Measurements from ENCODE around the gene PEX26. TPM values are rescaled to one million over a fixed set of nuclear protein-coding genes. Genes with fewer than 3 reads are reported as not detected.
A peak's percentile ranks its signal among the peaks of the same experiment; 100 is the strongest.

Gene PEX26
- total and polyA plus RNA-seq, 2 donors (not counting 3 experiments of a cell fraction or from before 2014, with no cell fraction given) = 25.6 to 44.4 TPM

GRCh38 chr22:18085188-18085587 lies 7.4 kb downstream of the PEX26 start:
- H3K9me3 ChIP-seq (replicated peaks; ENCODE audit: control insufficient read depth, insufficient read depth, low read length) = no peaks in the 10 kb centered on the region
- DNase-seq (ENCODE audit: low read depth, low spot score) (no peak), FAIRE-seq (no peak)
- no peaks in the 10 kb centered on the region for H3K4me1 ChIP-seq (ENCODE audit: control insufficient read depth, extremely low read depth, insufficient read depth, low read length)
- peaks cover 20% of the 10 kb centered on the region for H3K79me2 ChIP-seq (ENCODE audit: control insufficient read depth, insufficient read depth, low read length)
- intact Hi-C loops (cut with micrococcal nuclease) (no loop called here), dilution Hi-C loops (cut with MboI; ENCODE audit: extremely low pct_ligation_motif_present, low sequenced_read_pairs) (no loop called here)
- no peak overlapping the region for H3K9ac ChIP-seq (replicated peaks; ENCODE audit: extremely low read depth, insufficient read depth, low read length)
- no peak overlapping the region for H3K27ac ChIP-seq (ENCODE audit: insufficient read depth, low read depth, low read length)
- POLR2A ChIA-PET = no interaction called here
- no peaks in the 10 kb centered on the region for H4K20me1 ChIP-seq (replicated peaks; ENCODE audit: control insufficient read depth, extremely low read depth, insufficient read depth, low read length)
- no peaks in the 10 kb centered on the region for H3K27me3 ChIP-seq (ENCODE audit: control insufficient read depth in 2 of 2, insufficient read depth in 2 of 2, low read length in 2 of 2)
- CTCF ChIA-PET = no interaction called here
- H2AFZ ChIP-seq (ENCODE audit: low read depth, low read length) = no peak overlapping the region
- BruUV-seq (replicated peaks) = no TSS peak
- H3K36me3 ChIP-seq (ENCODE audit: control insufficient read depth in 2 of 2, extremely low read depth in 1 of 2, insufficient read depth in 2 of 2, low read length in 2 of 2) = peaks cover 17 to 38% of the 10 kb centered on the region in 2 experiments
- no peak overlapping the region for H3K4me2 ChIP-seq (ENCODE audit: insufficient read depth, low read length)
- H3K4me3 ChIP-seq (replicated peaks in 1 of 3; ENCODE audit: insufficient read depth in 1 of 3, low read depth in 1 of 3, low read length in 3 of 3) = no peak overlapping the region
- no peak for TF ChIP-seq POLR2AphosphoS5 (IDR thresholded peaks at IDR 0.05; ENCODE audit: insufficient read depth, low read depth, low read length)
- no peak for TF ChIP-seq GATA2 (IDR thresholded peaks at IDR 0.05; ENCODE audit: insufficient read depth, insufficient read length, low read depth, low read length)
- TF ChIP-seq MYC (IDR thresholded peaks at IDR 0.05; ENCODE audit: low read depth, low read length) = no peak
- H3K9me1 ChIP-seq (replicated peaks; ENCODE audit: control insufficient read depth, extremely low read depth, insufficient read depth, low read length) = no peaks in the 10 kb centered on the region

- TF ChIP-seq MAX (IDR thresholded peaks at IDR 0.05; ENCODE audit: insufficient read depth, insufficient read length) = no peak
- TF ChIP-seq MYC (IDR thresholded peaks at IDR 0.05; ENCODE audit: low read depth, low read length) = no peak
- no peak for TF ChIP-seq JUN (IDR thresholded peaks at IDR 0.05; ENCODE audit: borderline replicate concordance, insufficient read depth, insufficient read length, low read depth)
- TF ChIP-seq EZH2 (IDR thresholded peaks at IDR 0.05; ENCODE audit: borderline replicate concordance, low read depth, low read length, severe bottlenecking) = no peak
- no peak for TF ChIP-seq FOS (IDR thresholded peaks at IDR 0.05; ENCODE audit: borderline replicate concordance, insufficient read depth, low read length)
- TF ChIP-seq POLR2AphosphoS5 (IDR thresholded peaks at IDR 0.05; ENCODE audit: insufficient read depth, low read depth, low read length) = no peak
- no peak for TF ChIP-seq POLR2A (IDR thresholded peaks at IDR 0.05; ENCODE audit: low read depth, low read length)
- TF ChIP-seq GATA2 (IDR thresholded peaks at IDR 0.05; ENCODE audit: insufficient read depth, insufficient read length, low read depth, low read length) = no peak
- TF ChIP-seq CTCF (IDR thresholded peaks at IDR 0.05; ENCODE audit: extremely low read depth in 1 of 2, insufficient read depth in 1 of 2, low read depth in 1 of 2, low read length in 2 of 2) = no peak
- DNase-seq (ENCODE audit: low read depth, low spot score) (no peak), FAIRE-seq (peak; percentile 33)
- no peak overlapping the region for H3K9ac ChIP-seq (replicated peaks; ENCODE audit: extremely low read depth, insufficient read depth, low read length)
- intact Hi-C loops (cut with micrococcal nuclease) = no loop called here
- no peak overlapping the region for H3K4me2 ChIP-seq (ENCODE audit: insufficient read depth, low read length)
- BruUV-seq (replicated peaks) = no TSS peak
- ChIA-PET POLR2A (no interaction called here), CTCF (interaction anchor here (3.4 kb wide), 1 partner anchor 11 kb away, joined by 22 read pairs; no protein-coding TSS in a partner anchor)
- H3K9me3 ChIP-seq (replicated peaks; ENCODE audit: control insufficient read depth, insufficient read depth, low read length) = no peaks in the 10 kb centered on the region
- H3K27ac ChIP-seq (ENCODE audit: insufficient read depth, low read depth, low read length) = no peak overlapping the region
- peaks cover 13 to 34% of the 10 kb centered on the region in 2 experiments for H3K36me3 ChIP-seq (ENCODE audit: control insufficient read depth in 2 of 2, extremely low read depth in 1 of 2, insufficient read depth in 2 of 2, low read length in 2 of 2)
- peaks cover 10% of the 10 kb centered on the region for H3K4me1 ChIP-seq (ENCODE audit: control insufficient read depth, extremely low read depth, insufficient read depth, low read length)
- peaks cover 8% of the 10 kb centered on the region for H3K79me2 ChIP-seq (ENCODE audit: control insufficient read depth, insufficient read depth, low read length)
- no peak overlapping the region for H3K4me3 ChIP-seq (replicated peaks in 1 of 3; ENCODE audit: insufficient read depth in 1 of 3, low read depth in 1 of 3, low read length in 3 of 3)
- no peaks in the 10 kb centered on the region for H4K20me1 ChIP-seq (replicated peaks; ENCODE audit: control insufficient read depth, extremely low read depth, insufficient read depth, low read length)
- dilution Hi-C loops (cut with MboI; ENCODE audit: extremely low pct_ligation_motif_present, low sequenced_read_pairs) = no loop called here
- no peaks in the 10 kb centered on the region for H3K27me3 ChIP-seq (ENCODE audit: control insufficient read depth in 2 of 2, insufficient read depth in 2 of 2, low read length in 2 of 2)
- no peak overlapping the region for H2AFZ ChIP-seq (ENCODE audit: low read depth, low read length)
- no peaks in the 10 kb centered on the region for H3K9me1 ChIP-seq (replicated peaks; ENCODE audit: control insufficient read depth, extremely low read depth, insufficient read depth, low read length)
Observed at GRCh38 chr22:18087350-18087855, 9.6 kb downstream of the PEX26 start.

All from endothelial cell of umbilical vein (primary cell).